Astrocyte of the spinal cord (primary cell): ENCODE data around the gene PDS5B.
"Not testable (repeated sequence)": the region's sequence is repeated elsewhere in the genome, so short reads cannot be mapped to it uniquely, and the experiment has no call there.

Source experiments
- DNase-seq: peaks from one replicate; pipeline ENCODE4 v3.0.0; 2011; ENCODE audit warnings: low read depth, low spot score
- H3K4me3 ChIP-seq: 2 replicates; pipeline ENCODE4 v1.5.1; 2011; ENCODE audit warnings: low read depth, mild to moderate bottlenecking, low read length, moderate library complexity
- in situ Hi-C: cut with HindIII; loops from 2 replicates; pipeline ENCODE4 v1.10.0; 2017; ENCODE audit warnings: low sequenced_read_pairs
- TF ChIP-seq, protein P1 (sequence below): IDR thresholded peaks from 2 replicates; pipeline ENCODE4 v1.5.1; 2012; ENCODE audit warnings: low read depth, mild to moderate bottlenecking, low read length, inconsistent platforms

The PDS5B gene

DNA sequence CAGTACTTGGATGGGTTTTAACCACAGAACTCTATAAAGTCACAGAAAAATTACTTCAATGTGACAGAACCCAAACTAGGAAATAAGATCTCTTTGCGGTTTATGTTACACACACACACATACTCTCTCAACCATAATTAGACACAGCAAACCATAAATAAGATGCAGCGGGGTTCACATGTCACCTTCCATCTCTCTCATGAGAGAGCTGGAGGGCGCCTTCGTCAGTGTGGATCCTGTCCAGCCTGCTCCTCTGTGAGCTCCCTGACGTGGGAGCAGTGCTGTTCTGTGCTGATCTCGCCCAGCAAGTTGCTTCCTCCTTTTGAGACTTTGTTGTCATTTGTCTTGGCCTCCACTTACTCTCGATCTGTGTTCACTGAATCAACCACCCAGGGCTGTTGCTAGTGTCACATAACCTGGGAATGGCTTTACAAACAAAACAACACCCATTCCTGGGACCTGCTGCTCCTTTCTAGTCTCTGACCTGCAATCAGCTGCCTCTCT, 225.1 kb downstream of the PDS5B start:
- in situ Hi-C loops, result no loop called here
- DNase-seq, result peak; percentile 41
- TF ChIP-seq, protein P1, sequence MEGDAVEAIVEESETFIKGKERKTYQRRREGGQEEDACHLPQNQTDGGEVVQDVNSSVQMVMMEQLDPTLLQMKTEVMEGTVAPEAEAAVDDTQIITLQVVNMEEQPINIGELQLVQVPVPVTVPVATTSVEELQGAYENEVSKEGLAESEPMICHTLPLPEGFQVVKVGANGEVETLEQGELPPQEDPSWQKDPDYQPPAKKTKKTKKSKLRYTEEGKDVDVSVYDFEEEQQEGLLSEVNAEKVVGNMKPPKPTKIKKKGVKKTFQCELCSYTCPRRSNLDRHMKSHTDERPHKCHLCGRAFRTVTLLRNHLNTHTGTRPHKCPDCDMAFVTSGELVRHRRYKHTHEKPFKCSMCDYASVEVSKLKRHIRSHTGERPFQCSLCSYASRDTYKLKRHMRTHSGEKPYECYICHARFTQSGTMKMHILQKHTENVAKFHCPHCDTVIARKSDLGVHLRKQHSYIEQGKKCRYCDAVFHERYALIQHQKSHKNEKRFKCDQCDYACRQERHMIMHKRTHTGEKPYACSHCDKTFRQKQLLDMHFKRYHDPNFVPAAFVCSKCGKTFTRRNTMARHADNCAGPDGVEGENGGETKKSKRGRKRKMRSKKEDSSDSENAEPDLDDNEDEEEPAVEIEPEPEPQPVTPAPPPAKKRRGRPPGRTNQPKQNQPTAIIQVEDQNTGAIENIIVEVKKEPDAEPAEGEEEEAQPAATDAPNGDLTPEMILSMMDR, result no peak
- no peak overlapping the region for H3K4me3 ChIP-seq

DNA sequence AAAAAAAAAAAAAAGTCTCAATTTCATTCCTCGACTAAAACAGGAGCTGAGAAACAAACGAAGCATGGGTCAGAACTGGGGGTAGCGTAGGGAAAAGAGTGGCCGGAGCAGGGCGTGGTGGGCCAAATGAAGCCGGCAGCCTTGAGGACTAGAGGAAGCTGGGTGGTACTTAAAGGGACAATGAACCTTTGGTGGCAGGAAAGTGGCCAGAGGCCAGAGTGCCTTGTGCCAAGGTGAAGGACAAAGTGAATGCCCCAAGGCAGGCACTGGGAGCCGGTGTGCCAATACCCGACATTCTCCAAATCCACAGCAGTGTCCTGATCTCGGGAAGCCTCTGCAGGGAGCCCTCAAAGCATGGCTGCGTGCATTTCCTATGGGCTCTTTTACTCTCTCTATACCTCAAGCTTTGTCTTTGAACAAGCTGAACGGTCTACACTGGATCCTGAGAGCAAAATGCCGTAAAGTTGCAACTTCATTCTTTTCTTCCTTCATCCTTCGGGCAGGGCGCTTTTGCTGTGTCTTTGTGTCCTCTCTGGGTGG, 235.0 kb downstream of the PDS5B start:
- no peak overlapping the region for H3K4me3 ChIP-seq
- TF ChIP-seq, protein P1, result no peak
- DNase-seq, result no peak
- in situ Hi-C loops, result no loop called here

DNA sequence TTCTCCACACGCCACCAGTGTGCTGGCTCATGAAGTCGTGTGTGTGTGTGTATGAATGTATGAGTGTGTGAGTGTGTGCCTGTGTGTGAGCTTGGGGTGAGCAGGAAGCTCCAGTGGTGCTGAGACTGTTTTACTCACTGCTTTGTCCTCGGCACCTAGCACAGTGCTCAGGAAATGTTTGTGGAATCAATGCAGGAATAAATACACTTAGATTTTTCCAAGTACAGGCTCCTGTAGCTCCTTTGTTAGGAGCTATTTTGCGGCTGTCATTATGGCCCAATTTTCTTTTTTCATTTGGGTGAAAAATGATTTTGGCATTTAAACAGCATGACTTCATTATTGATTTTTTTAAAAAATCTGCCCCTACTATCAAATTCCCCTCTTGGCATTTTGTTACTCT, 236.5 kb downstream of the PDS5B start:
- TF ChIP-seq, protein P1, result no peak
- no peak for DNase-seq
- in situ Hi-C loops, result no loop called here
- no peak overlapping the region for H3K4me3 ChIP-seq

DNA sequence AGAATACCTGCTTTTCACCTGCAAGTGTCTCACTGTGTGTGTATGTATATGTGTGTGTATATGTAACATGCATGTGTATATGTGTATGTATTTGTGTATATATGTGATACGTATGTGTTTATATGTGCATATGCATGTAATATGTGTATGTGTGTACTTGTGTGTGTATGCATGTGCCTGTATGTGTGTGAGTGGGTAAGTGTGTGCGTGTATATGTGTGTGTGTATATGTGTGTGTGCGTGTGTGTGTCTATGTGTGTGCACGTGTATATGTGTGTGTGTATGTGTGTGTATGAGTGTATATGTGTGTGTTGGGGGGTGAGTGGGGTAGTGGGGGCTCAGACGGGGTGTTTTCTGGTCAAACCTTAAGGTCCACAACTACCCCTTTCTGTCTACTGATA, 237.3 kb downstream of the PDS5B start:
- DNase-seq, result no peak
- no peak overlapping the region for H3K4me3 ChIP-seq
- in situ Hi-C loops, result no loop called here
- TF ChIP-seq, protein P1, result no peak

DNA sequence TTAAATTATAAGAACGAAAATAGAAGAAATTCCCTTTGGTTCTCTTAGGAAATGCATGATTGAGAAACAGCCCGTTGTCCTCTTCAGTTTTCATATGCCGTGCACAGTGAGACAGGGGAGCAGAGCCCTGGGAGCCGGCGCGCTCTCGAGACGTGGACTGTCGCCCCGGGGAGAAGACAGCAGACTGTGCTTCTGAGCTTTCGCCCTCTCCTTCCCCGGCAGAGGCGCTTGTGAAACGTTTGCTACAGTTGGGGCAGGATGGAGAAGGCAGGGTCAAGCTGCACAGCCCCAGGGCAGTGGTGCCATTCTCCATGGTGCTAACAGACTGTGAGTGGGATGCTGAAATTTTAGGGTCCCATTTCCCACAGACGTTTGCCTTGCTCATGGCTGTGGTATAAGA, 237.8 kb downstream of the PDS5B start:
- in situ Hi-C loops, result no loop called here
- TF ChIP-seq, protein P1, result no peak
- DNase-seq, result no peak
- no peak overlapping the region for H3K4me3 ChIP-seq

DNA sequence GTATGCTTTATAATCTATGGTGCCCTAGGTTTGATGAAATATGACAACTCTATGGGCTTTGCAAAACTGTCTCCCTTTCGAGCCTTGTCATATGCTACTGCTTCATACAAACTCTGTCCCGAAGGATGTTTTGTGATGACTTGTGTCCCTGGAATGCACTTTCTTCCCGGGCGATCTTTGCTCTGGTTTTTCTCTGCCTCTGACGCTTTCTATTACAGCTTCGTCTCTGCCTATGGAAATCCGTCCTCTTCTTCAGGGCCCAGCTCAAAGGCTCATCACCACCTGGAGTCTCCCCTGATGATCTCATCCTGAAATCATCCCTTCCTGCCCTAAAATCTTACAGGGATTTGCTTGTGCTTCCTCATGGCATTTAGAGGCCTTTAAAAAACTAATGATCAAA, 238.4 kb downstream of the PDS5B start:
- no peak overlapping the region for H3K4me3 ChIP-seq
- TF ChIP-seq, protein P1, result no peak
- peak; percentile 85 for DNase-seq
- in situ Hi-C loops, result no loop called here

DNA sequence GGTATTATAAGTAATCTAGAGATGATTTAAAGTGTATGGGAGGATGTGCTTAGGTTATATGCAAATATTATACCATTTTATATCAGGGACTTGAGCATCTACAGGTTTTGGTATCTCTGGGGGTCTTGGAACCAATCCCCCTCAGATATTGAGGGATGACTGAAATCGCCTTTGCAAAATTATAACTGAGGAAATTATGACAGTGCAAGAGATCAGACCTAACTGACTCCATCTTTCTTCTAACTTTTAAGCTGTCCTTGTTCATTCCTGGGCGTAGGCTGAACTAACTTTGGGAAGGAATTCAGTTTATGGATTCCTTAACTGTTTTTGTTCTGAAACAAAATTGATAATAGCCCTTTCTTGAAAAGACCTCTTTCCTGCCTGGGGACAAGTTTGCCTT, 239.2 kb downstream of the PDS5B start:
- in situ Hi-C loops, result no loop called here

DNA sequence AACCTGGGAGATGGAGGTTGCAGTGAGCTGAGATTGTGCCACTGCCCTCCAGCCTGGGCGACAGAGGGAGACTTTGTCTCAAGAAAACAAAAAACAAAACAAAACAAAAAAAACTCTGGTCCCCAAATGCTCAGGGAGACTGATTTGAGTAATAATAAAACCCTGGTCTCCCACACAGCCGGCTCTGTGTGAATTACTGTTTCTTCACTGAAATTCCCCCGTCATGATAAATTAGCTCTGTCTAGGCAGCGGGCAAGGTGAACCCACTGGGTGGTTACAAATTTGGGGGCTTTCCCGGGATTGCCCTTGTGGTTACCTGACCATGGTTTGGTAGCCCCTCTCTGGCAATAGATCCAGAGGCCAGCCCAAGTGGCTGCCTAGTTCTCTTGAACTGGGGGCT, 240.1 kb downstream of the PDS5B start:
- DNase-seq, H3K4me3 ChIP-seq, in situ Hi-C loops: not testable (repeated sequence)

More for the DNA sequence above, 239.2 kb downstream of the PDS5B start:
- no peak for DNase-seq
- H3K4me3 ChIP-seq, result no peak overlapping the region
- TF ChIP-seq, protein P1, result no peak
